WTC11 (cell line): ENCODE results near the gene SKAP1. TPM values are rescaled to one million over a fixed set of nuclear protein-coding genes. Genes with fewer than 3 reads are reported as not detected.
"Not testable (repeated sequence)": the region's sequence is repeated elsewhere in the genome, so short reads cannot be mapped to it uniquely, and the experiment has no call there.

ENCODE experiments used
- ATAC-seq: fragments of 200-7000 bp; cut with Tn5 transposase; 2 replicates; pipeline ENCODE4 v1.10.0; 2021; ENCODE audit warnings: mild to moderate bottlenecking, moderate library complexity
- CTCF ChIA-PET: fragments of 300-600 bp; sonication (Branson Sonifier 250); formaldehyde crosslinking; loops from one replicate; lab custom pipeline; 2021; ENCODE audit warnings: antibody characterized with exemption; lab: Charles Lee
- POLR2A ChIA-PET: fragments of 350-600 bp; sonication (Branson Sonifier 250); formaldehyde crosslinking; loops from one replicate; lab custom pipeline; 2021; ENCODE audit warnings: antibody characterized with exemption; lab: Charles Lee
- DNase-seq: peaks from one replicate; pipeline ENCODE4 v3.0.0; 2021; ENCODE audit warnings: low spot score
- H3K27ac Mint-ChIP-seq: 2 replicates; pipeline ENCODE4 v1.8.0; 2021; ENCODE audit warnings: mixed read lengths
- H3K27me3 Mint-ChIP-seq: 2 replicates; pipeline ENCODE4 v1.8.0; 2021; ENCODE audit warnings: low read depth, mild to moderate bottlenecking, moderate library complexity, mixed read lengths
- H3K36me3 Mint-ChIP-seq: 2 replicates; pipeline ENCODE4 v1.8.0; 2021; ENCODE audit warnings: mixed read lengths
- H3K4me1 Mint-ChIP-seq: 2 replicates; pipeline ENCODE4 v1.8.0; 2022; ENCODE audit warnings: mixed read lengths
- H3K4me3 Mint-ChIP-seq: 2 replicates; pipeline ENCODE4 v1.8.0; 2021; ENCODE audit warnings: mild to moderate bottlenecking, moderate library complexity, mixed read lengths
- H3K9me3 Mint-ChIP-seq: 2 replicates; pipeline ENCODE4 v1.8.0; 2021; ENCODE audit warnings: mixed read lengths
- CREB1 ChIP-seq: sonication (generic); formaldehyde crosslinking; IDR thresholded peaks from 2 replicates; pipeline ENCODE4 v1.8.0; 2023; ENCODE audit warnings: mild to moderate bottlenecking, missing genetic modification reagents
- ETV6 ChIP-seq: sonication (generic); formaldehyde crosslinking; IDR thresholded peaks from 2 replicates; pipeline ENCODE4 v1.8.1; 2022; ENCODE audit warnings: mild to moderate bottlenecking, missing genetic modification reagents
- FOXK1 ChIP-seq: sonication (generic); formaldehyde crosslinking; IDR thresholded peaks from 2 replicates; pipeline ENCODE4 v1.8.0; 2022; ENCODE audit warnings: mild to moderate bottlenecking, moderate library complexity, missing genetic modification reagents
- FOXP1 ChIP-seq: sonication (generic); formaldehyde crosslinking; IDR thresholded peaks from 2 replicates; pipeline ENCODE4 v1.8.0; 2022; ENCODE audit warnings: missing genetic modification reagents, mild to moderate bottlenecking, moderate library complexity, borderline replicate concordance
- KAT7 ChIP-seq: sonication (generic); formaldehyde crosslinking; IDR thresholded peaks from 2 replicates; pipeline ENCODE4 v1.8.1; 2023; ENCODE audit warnings: missing genetic modification reagents, mild to moderate bottlenecking, borderline replicate concordance
- MXD4 ChIP-seq: fragments of 250-450 bp; sonication (Bioruptor Pico); IDR thresholded peaks from 2 replicates; pipeline ENCODE4 v1.8.0; 2021; ENCODE audit warnings: mild to moderate bottlenecking, moderate library complexity, borderline replicate concordance
- SP1 ChIP-seq: sonication (generic); formaldehyde crosslinking; conservative IDR thresholded peaks from 2 replicates; pipeline ENCODE4 v1.8.1; 2022; ENCODE audit warnings: missing genetic modification reagents
- ZNF232 ChIP-seq: sonication (generic); formaldehyde crosslinking; IDR thresholded peaks from 2 replicates; pipeline ENCODE4 v1.8.0; 2022; ENCODE audit warnings: mild to moderate bottlenecking, missing genetic modification reagents
- ZNF423 ChIP-seq: fragments of 250-450 bp; sonication (Bioruptor Pico); IDR thresholded peaks from 2 replicates; pipeline ENCODE4 v2.1.2; 2022; ENCODE audit warnings: mild to moderate bottlenecking, moderate library complexity
- total RNA-seq: library from RNA; stranded (reverse); gene quantifications from 3 replicates; pipeline ENCODE4 v1.2.3, GENCODE V29; 2021
- TF ChIP-seq, protein P1 (sequence below): sonication (generic); formaldehyde crosslinking; IDR thresholded peaks from 2 replicates; pipeline ENCODE4 v1.8.1; 2023; ENCODE audit warnings: mild to moderate bottlenecking, missing genetic modification reagents, borderline replicate concordance
- TF ChIP-seq, protein P2 (sequence below): sonication (generic); formaldehyde crosslinking; conservative IDR thresholded peaks from 2 replicates; pipeline ENCODE4 v1.8.1; 2023; ENCODE audit warnings: mild to moderate bottlenecking, low read depth, missing genetic modification reagents, moderate library complexity
- TF ChIP-seq, protein P3 (sequence below): sonication (generic); formaldehyde crosslinking; IDR thresholded peaks from 2 replicates; pipeline ENCODE4 v1.8.0; 2023; ENCODE audit warnings: mild to moderate bottlenecking, missing genetic modification reagents
- TF ChIP-seq, protein P4 (sequence below): sonication (generic); formaldehyde crosslinking; IDR thresholded peaks from 2 replicates; pipeline ENCODE4 v1.8.1; 2022; ENCODE audit warnings: mild to moderate bottlenecking, missing genetic modification reagents, moderate library complexity, borderline replicate concordance
- TF ChIP-seq, protein P5 (sequence below): fragments of 250-450 bp; sonication (Bioruptor Pico); IDR thresholded peaks from 2 replicates; pipeline ENCODE4 v1.8.0; 2021; ENCODE audit warnings: mild to moderate bottlenecking
- TF ChIP-seq, protein P6 (sequence below): sonication (generic); formaldehyde crosslinking; IDR thresholded peaks from 2 replicates; pipeline ENCODE4 v1.8.0; 2023; ENCODE audit warnings: missing genetic modification reagents
- TF ChIP-seq, protein P7 (sequence below): fragments of 250-450 bp; sonication (Bioruptor Pico); IDR thresholded peaks from 2 replicates; pipeline ENCODE4 v2.1.2; 2022; ENCODE audit warnings: mild to moderate bottlenecking, moderate library complexity
- TF ChIP-seq, protein P8 (sequence below): sonication (generic); formaldehyde crosslinking; IDR thresholded peaks from 2 replicates; pipeline ENCODE4 v1.8.0; 2022; ENCODE audit warnings: missing genetic modification reagents

Gene SKAP1
- total RNA-seq, 1 experiment from 2014 or later: not detected

DNA sequence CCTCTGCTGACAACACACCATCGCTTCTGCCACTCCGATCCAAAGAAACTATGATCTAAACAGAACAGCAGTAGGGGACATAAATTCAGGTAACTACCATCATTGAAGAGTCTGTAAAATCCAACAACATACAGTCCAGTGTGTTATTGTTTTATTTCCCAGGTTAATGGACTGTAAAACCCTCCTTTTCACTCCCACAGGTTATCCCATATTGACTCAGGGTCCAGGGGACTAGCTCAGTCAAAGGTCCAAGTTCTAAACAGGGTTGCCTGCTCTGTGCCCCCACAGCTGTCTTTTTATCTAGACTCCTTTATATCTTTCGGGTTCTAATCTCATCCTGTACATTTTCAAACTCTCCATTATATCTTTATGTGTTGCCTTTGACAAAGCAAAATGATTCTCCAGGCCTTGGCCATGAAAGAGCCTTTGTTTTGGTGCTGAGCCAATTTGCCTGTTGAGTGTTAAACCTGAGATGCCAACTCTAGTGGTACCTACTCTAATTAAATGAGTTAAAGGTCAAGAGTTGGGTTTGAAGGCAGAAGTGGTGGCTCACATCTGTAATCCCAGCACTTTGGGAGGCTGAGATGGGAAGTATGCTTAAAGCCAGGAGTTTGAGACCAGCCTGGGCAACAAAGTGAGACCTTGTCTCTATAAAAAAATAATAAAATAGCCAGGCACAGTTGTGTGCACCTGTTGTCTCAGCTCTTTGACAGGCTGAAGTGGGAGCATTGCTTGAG lies 242.0 kb downstream of the SKAP1 start (continued):
- TF ChIP-seq, protein P1, sequence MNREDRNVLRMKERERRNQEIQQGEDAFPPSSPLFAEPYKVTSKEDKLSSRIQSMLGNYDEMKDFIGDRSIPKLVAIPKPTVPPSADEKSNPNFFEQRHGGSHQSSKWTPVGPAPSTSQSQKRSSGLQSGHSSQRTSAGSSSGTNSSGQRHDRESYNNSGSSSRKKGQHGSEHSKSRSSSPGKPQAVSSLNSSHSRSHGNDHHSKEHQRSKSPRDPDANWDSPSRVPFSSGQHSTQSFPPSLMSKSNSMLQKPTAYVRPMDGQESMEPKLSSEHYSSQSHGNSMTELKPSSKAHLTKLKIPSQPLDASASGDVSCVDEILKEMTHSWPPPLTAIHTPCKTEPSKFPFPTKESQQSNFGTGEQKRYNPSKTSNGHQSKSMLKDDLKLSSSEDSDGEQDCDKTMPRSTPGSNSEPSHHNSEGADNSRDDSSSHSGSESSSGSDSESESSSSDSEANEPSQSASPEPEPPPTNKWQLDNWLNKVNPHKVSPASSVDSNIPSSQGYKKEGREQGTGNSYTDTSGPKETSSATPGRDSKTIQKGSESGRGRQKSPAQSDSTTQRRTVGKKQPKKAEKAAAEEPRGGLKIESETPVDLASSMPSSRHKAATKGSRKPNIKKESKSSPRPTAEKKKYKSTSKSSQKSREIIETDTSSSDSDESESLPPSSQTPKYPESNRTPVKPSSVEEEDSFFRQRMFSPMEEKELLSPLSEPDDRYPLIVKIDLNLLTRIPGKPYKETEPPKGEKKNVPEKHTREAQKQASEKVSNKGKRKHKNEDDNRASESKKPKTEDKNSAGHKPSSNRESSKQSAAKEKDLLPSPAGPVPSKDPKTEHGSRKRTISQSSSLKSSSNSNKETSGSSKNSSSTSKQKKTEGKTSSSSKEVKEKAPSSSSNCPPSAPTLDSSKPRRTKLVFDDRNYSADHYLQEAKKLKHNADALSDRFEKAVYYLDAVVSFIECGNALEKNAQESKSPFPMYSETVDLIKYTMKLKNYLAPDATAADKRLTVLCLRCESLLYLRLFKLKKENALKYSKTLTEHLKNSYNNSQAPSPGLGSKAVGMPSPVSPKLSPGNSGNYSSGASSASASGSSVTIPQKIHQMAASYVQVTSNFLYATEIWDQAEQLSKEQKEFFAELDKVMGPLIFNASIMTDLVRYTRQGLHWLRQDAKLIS (CRISPR knock-in tag): no peak
- TF ChIP-seq KAT7 (CRISPR knock-in tag) (no peak), FOXP1 (CRISPR knock-in tag) (no peak), MXD4 (no peak), CREB1 (CRISPR knock-in tag) (no peak), ZNF423 (no peak), ETV6 (CRISPR knock-in tag) (no peak), SP1 (CRISPR knock-in tag) (no peak), FOXK1 (CRISPR knock-in tag) (no peak), ZNF232 (CRISPR knock-in tag) (no peak)
- TF ChIP-seq, protein P2, sequence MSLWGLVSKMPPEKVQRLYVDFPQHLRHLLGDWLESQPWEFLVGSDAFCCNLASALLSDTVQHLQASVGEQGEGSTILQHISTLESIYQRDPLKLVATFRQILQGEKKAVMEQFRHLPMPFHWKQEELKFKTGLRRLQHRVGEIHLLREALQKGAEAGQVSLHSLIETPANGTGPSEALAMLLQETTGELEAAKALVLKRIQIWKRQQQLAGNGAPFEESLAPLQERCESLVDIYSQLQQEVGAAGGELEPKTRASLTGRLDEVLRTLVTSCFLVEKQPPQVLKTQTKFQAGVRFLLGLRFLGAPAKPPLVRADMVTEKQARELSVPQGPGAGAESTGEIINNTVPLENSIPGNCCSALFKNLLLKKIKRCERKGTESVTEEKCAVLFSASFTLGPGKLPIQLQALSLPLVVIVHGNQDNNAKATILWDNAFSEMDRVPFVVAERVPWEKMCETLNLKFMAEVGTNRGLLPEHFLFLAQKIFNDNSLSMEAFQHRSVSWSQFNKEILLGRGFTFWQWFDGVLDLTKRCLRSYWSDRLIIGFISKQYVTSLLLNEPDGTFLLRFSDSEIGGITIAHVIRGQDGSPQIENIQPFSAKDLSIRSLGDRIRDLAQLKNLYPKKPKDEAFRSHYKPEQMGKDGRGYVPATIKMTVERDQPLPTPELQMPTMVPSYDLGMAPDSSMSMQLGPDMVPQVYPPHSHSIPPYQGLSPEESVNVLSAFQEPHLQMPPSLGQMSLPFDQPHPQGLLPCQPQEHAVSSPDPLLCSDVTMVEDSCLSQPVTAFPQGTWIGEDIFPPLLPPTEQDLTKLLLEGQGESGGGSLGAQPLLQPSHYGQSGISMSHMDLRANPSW (CRISPR knock-in tag): no peak
- TF ChIP-seq, protein P3, sequence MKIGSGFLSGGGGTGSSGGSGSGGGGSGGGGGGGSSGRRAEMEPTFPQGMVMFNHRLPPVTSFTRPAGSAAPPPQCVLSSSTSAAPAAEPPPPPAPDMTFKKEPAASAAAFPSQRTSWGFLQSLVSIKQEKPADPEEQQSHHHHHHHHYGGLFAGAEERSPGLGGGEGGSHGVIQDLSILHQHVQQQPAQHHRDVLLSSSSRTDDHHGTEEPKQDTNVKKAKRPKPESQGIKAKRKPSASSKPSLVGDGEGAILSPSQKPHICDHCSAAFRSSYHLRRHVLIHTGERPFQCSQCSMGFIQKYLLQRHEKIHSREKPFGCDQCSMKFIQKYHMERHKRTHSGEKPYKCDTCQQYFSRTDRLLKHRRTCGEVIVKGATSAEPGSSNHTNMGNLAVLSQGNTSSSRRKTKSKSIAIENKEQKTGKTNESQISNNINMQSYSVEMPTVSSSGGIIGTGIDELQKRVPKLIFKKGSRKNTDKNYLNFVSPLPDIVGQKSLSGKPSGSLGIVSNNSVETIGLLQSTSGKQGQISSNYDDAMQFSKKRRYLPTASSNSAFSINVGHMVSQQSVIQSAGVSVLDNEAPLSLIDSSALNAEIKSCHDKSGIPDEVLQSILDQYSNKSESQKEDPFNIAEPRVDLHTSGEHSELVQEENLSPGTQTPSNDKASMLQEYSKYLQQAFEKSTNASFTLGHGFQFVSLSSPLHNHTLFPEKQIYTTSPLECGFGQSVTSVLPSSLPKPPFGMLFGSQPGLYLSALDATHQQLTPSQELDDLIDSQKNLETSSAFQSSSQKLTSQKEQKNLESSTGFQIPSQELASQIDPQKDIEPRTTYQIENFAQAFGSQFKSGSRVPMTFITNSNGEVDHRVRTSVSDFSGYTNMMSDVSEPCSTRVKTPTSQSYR (CRISPR knock-in tag): no peak
- TF ChIP-seq, protein P4, sequence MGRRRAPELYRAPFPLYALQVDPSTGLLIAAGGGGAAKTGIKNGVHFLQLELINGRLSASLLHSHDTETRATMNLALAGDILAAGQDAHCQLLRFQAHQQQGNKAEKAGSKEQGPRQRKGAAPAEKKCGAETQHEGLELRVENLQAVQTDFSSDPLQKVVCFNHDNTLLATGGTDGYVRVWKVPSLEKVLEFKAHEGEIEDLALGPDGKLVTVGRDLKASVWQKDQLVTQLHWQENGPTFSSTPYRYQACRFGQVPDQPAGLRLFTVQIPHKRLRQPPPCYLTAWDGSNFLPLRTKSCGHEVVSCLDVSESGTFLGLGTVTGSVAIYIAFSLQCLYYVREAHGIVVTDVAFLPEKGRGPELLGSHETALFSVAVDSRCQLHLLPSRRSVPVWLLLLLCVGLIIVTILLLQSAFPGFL (CRISPR knock-in tag): no peak
- TF ChIP-seq, protein P5, sequence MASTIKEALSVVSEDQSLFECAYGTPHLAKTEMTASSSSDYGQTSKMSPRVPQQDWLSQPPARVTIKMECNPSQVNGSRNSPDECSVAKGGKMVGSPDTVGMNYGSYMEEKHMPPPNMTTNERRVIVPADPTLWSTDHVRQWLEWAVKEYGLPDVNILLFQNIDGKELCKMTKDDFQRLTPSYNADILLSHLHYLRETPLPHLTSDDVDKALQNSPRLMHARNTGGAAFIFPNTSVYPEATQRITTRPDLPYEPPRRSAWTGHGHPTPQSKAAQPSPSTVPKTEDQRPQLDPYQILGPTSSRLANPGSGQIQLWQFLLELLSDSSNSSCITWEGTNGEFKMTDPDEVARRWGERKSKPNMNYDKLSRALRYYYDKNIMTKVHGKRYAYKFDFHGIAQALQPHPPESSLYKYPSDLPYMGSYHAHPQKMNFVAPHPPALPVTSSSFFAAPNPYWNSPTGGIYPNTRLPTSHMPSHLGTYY (CRISPR knock-in tag): no peak
- TF ChIP-seq, protein P6, sequence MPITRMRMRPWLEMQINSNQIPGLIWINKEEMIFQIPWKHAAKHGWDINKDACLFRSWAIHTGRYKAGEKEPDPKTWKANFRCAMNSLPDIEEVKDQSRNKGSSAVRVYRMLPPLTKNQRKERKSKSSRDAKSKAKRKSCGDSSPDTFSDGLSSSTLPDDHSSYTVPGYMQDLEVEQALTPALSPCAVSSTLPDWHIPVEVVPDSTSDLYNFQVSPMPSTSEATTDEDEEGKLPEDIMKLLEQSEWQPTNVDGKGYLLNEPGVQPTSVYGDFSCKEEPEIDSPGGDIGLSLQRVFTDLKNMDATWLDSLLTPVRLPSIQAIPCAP (CRISPR knock-in tag): no peak
- TF ChIP-seq, protein P7, sequence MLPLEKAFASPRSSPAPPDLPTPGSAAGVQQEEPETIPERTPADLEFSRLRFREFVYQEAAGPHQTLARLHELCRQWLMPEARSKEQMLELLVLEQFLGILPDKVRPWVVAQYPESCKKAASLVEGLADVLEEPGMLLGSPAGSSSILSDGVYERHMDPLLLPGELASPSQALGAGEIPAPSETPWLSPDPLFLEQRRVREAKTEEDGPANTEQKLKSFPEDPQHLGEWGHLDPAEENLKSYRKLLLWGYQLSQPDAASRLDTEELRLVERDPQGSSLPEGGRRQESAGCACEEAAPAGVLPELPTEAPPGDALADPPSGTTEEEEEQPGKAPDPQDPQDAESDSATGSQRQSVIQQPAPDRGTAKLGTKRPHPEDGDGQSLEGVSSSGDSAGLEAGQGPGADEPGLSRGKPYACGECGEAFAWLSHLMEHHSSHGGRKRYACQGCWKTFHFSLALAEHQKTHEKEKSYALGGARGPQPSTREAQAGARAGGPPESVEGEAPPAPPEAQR (CRISPR knock-in tag): no peak
- TF ChIP-seq, protein P8, sequence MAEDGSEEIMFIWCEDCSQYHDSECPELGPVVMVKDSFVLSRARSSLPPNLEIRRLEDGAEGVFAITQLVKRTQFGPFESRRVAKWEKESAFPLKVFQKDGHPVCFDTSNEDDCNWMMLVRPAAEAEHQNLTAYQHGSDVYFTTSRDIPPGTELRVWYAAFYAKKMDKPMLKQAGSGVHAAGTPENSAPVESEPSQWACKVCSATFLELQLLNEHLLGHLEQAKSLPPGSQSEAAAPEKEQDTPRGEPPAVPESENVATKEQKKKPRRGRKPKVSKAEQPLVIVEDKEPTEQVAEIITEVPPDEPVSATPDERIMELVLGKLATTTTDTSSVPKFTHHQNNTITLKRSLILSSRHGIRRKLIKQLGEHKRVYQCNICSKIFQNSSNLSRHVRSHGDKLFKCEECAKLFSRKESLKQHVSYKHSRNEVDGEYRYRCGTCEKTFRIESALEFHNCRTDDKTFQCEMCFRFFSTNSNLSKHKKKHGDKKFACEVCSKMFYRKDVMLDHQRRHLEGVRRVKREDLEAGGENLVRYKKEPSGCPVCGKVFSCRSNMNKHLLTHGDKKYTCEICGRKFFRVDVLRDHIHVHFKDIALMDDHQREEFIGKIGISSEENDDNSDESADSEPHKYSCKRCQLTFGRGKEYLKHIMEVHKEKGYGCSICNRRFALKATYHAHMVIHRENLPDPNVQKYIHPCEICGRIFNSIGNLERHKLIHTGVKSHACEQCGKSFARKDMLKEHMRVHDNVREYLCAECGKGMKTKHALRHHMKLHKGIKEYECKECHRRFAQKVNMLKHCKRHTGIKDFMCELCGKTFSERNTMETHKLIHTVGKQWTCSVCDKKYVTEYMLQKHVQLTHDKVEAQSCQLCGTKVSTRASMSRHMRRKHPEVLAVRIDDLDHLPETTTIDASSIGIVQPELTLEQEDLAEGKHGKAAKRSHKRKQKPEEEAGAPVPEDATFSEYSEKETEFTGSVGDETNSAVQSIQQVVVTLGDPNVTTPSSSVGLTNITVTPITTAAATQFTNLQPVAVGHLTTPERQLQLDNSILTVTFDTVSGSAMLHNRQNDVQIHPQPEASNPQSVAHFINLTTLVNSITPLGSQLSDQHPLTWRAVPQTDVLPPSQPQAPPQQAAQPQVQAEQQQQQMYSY (CRISPR knock-in tag): no peak

DNA sequence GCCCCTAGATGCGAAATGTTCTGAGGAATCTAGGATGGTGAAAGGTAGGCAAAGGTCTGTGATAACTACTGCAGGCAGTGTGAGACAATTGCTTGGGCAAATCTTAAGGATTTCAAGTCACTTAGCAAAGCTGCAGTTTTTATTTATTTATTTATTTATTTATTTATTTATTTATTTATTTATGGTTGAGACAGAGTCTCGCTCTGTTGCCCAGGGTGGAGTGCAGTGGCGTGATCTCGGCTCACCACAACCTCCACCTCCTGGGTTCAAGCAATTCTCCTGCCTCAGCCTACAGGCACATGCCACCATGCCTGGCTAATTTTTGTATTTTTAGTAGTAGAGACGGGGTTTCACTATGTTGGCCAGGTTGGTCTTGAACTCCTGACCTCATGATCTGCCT lies 243.7 kb downstream of the SKAP1 start:
- ATAC-seq, H3K4me1 Mint-ChIP-seq, H3K27ac Mint-ChIP-seq, POLR2A ChIA-PET, DNase-seq, H3K4me3 Mint-ChIP-seq, H3K9me3 Mint-ChIP-seq, H3K36me3 Mint-ChIP-seq: not testable (repeated sequence)
- CTCF ChIA-PET: interaction anchor here (1.3 kb wide), 1 partner anchor 122 kb away, joined by 3 read pairs; no protein-coding TSS in a partner anchor
- H3K27me3 Mint-ChIP-seq: peaks cover 38% of the 10 kb centered on the region
